Nephron (organoid): ENCODE results near the gene ZNF491.

Experiments
- H3K27ac Mint-ChIP-seq, 3 experiments: 2 replicates each; pipeline ENCODE4 v1.8.0; 2020; ENCODE audit warnings: mixed read lengths in 3 of 3, mild to moderate bottlenecking in 2 of 3, moderate library complexity in 1 of 3
- H3K27me3 Mint-ChIP-seq: 2 replicates; pipeline ENCODE4 v1.8.0; 2021; ENCODE audit warnings: low read depth, mild to moderate bottlenecking, moderate library complexity, mixed read lengths
- H3K36me3 Mint-ChIP-seq: 2 replicates; pipeline ENCODE4 v1.8.0; 2020; ENCODE audit warnings: low read depth, mixed read lengths
- H3K4me1 Mint-ChIP-seq: 2 replicates; pipeline ENCODE4 v1.8.0; 2020; ENCODE audit warnings: mixed read lengths
- H3K4me3 Mint-ChIP-seq, 3 experiments: 2 replicates each; pipeline ENCODE4 v1.8.0; 2020; ENCODE audit warnings: mild to moderate bottlenecking in 3 of 3, mixed read lengths in 3 of 3, moderate library complexity in 2 of 3
- H3K9me3 Mint-ChIP-seq: 2 replicates; pipeline ENCODE4 v1.8.0; 2020; ENCODE audit warnings: mixed read lengths
- CTCF ChIP-seq, 3 experiments: fragments of 200-600 bp; sonication (generic); IDR thresholded peaks; one replicate each; pipeline ENCODE4 v1.5.0; 2021; ENCODE audit warnings: antibody characterized with exemption in 3 of 3; ENCODE audit not compliant: unreplicated experiment in 3 of 3

Gene ZNF491

GRCh38 chr19:11759805-11760204 lies 38.5 kb upstream of the ZNF491 start:
- no peak overlapping the region for H3K27ac Mint-ChIP-seq
- no peaks in the 10 kb centered on the region for H3K4me1 Mint-ChIP-seq
- peaks cover 35% of the 10 kb centered on the region for H3K9me3 Mint-ChIP-seq
- no peaks in the 10 kb centered on the region for H3K36me3 Mint-ChIP-seq
- no peak overlapping the region for H3K4me3 Mint-ChIP-seq
- no peaks in the 10 kb centered on the region for H3K27me3 Mint-ChIP-seq
- TF ChIP-seq CTCF (IDR thresholded peaks at IDR 0.05; ENCODE audit: unreplicated experiment in 3 of 3), result no peak

DNA sequence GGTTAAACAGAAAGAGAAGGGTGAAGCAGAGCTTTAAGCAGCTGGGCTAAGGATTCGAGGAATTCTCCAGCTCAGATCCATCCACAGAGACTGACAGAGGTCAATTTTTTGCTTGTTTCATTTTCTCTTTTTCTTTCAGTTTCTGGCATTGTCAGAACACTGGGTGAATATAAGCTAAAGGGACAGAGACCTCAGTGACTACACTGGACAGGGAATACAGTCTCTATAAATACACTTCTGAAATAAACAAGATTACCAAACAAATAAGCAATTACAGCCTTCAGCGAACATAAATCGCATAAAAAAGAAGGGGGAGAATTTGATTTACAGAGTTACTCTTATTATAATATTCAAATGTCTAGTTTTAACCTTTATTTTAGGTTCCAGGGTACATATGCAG lies 35.2 kb upstream of the ZNF491 start:
- peaks cover 7% of the 10 kb centered on the region for H3K4me1 Mint-ChIP-seq
- no peak overlapping the region for H3K4me3 Mint-ChIP-seq
- no peak overlapping the region for H3K27ac Mint-ChIP-seq
- peaks cover 3% of the 10 kb centered on the region for H3K27me3 Mint-ChIP-seq
- H3K36me3 Mint-ChIP-seq, result peaks cover 2% of the 10 kb centered on the region
- H3K9me3 Mint-ChIP-seq, result peaks cover 21% of the 10 kb centered on the region
- TF ChIP-seq CTCF (IDR thresholded peaks at IDR 0.05; ENCODE audit: unreplicated experiment in 3 of 3), result no peak

GRCh38 chr19:11763611-11764010 lies 34.7 kb upstream of the ZNF491 start:
- H3K4me1 Mint-ChIP-seq, result peaks cover 7% of the 10 kb centered on the region
- peaks cover 7% of the 10 kb centered on the region for H3K36me3 Mint-ChIP-seq
- no peak overlapping the region for H3K4me3 Mint-ChIP-seq
- peaks cover 3% of the 10 kb centered on the region for H3K27me3 Mint-ChIP-seq
- no peak overlapping the region for H3K27ac Mint-ChIP-seq
- TF ChIP-seq CTCF (IDR thresholded peaks at IDR 0.05; ENCODE audit: unreplicated experiment in 3 of 3), result no peak
- H3K9me3 Mint-ChIP-seq, result peaks cover 21% of the 10 kb centered on the region

- Mint-ChIP-seq H3K27ac (peak within 1 kb of the TSS; percentile 90 to 99 (median 99)), H3K27me3 (peaks cover 3% of the 10 kb centered on the region), H3K4me3 (peak within 1 kb of the TSS; percentile 99 to 100 (median 100)), H3K9me3 (peaks cover 31% of the 10 kb centered on the region), H3K36me3 (peaks cover 33% of the 10 kb centered on the region), H3K4me1 (peaks cover 7% of the 10 kb centered on the region)
- no peak for TF ChIP-seq CTCF (IDR thresholded peaks at IDR 0.05; ENCODE audit: unreplicated experiment in 3 of 3)
Measured at GRCh38 chr19:11766597-11767591, 31.4 kb upstream of the ZNF491 start, which contains the start of gene ZNF441. Gene ZNF441 (plus strand): TSS chr19:11767000. CDS start chr19:11767194, 194 bp downstream.

DNA sequence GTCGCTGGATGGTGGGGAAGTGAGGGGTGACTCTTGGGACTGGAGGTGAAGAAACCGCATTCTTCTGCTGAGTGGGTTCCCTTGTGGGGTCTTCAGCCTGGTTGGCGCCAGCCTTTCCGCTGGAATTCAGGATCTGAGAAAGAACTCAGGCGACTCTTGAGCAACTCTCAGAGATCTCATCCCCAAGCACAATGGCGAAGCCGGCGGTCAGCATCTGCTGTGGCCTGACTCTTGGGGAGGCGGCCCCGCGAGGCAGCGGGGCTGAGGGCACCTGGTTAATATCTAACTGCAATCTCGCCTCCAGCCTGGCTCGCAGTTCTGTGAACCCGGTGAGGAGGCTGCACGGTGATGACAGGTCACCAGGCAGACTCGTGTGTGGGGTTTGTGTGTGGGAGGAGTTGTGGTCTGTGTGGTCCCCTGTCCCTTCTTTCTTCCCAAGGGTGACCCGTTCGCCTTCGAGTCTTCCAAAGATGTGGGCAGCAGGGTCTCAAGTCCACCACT lies 30.6 kb upstream of the ZNF491 start:
- no peak for TF ChIP-seq CTCF (IDR thresholded peaks at IDR 0.05; ENCODE audit: unreplicated experiment in 3 of 3)
- H3K4me1 Mint-ChIP-seq, result peaks cover 7% of the 10 kb centered on the region
- peak overlapping the region; percentile 90 to 99 (median 96) for H3K27ac Mint-ChIP-seq
- H3K36me3 Mint-ChIP-seq, result peaks cover 39% of the 10 kb centered on the region
- peaks cover 3% of the 10 kb centered on the region for H3K27me3 Mint-ChIP-seq
- H3K4me3 Mint-ChIP-seq, result peak overlapping the region; percentile 99 to 100 (median 100)
- peaks cover 32% of the 10 kb centered on the region for H3K9me3 Mint-ChIP-seq
